SIG-M5 (cell line): Measurements from ENCODE around the gene SMAD7.
"Not testable (repeated sequence)": the region's sequence is repeated elsewhere in the genome, so short reads cannot be mapped to it uniquely, and the experiment has no call there.

Experiments used
- DNase-seq: peaks from one replicate; lab custom pipeline; 2025; lab: John Stamatoyannopoulos, UW

The SMAD7 gene

GRCh38 chr18:48877941-48878340, 72.8 kb downstream of the SMAD7 start:
- no peak for DNase-seq

GRCh38 chr18:48876590-48876989, 74.2 kb downstream of the SMAD7 start:
- no peak for DNase-seq

- DNase-seq = no peak
These were observed 74.7 kb downstream of the SMAD7 start for GRCh38 chr18:48875942-48876511.

- DNase-seq = no peak
These were observed 75.3 kb downstream of the SMAD7 start for GRCh38 chr18:48875314-48875941.

GRCh38 chr18:48874701-48875162, 76.0 kb downstream of the SMAD7 start:
- no peak for DNase-seq

- DNase-seq = no peak
These were observed 76.5 kb downstream of the SMAD7 start for GRCh38 chr18:48874233-48874632.

GRCh38 chr18:48872234-48873145, 78.3 kb downstream of the SMAD7 start:
- DNase-seq = no peak

GRCh38 chr18:48871391-48872166, 79.2 kb downstream of the SMAD7 start:
- no peak for DNase-seq

- not testable (repeated sequence) for DNase-seq
These were observed 79.8 kb downstream of the SMAD7 start for GRCh38 chr18:48870926-48871325.
